ENCODE results near the gene PPARA. TPM values are rescaled to one million over a fixed set of nuclear protein-coding genes. Genes with fewer than 3 reads are reported as not detected.

The PPARA gene
- total and polyA plus RNA-seq, 9 of the 15 experiments (the other 6 are each of a cell fraction or from before 2014, with no cell fraction given) = 0.64 to 5.3 (median 3.5) TPM

DNA sequence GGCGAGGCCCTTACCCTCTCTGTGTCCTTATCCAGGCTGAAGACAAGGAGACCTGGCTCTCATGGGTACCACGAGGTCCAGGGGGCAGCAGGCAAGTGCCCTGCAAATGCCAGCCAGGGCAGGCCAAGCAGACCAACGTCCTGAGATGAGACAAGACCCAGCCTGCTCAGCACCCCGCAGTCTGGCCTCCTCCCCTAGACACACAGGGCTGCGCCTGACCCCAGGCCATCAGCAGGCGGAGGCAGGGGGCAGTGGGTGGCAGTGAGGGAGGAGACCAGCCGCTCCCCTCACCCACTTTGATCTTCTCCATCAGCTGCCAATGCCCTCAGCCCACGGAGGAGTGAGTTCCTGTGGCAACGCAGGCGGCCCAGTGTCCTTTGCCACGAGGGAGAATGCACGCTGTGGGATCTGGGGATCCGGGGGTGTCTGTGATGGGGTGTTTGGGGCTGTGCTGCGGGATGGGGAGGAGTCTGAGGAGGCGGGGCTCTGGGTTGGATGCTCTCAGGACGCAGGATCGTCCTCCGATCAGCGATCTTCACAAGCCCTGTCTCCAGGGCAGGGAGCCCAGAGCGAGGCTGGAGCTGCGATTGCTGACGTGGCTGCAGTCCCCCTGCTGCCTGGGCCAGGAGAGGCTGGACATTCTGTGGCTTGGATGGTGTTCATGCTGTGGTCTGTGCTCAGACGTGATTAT lies 30.5 kb upstream of the PPARA start (continued):
- TF ChIP-seq, protein P1, sequence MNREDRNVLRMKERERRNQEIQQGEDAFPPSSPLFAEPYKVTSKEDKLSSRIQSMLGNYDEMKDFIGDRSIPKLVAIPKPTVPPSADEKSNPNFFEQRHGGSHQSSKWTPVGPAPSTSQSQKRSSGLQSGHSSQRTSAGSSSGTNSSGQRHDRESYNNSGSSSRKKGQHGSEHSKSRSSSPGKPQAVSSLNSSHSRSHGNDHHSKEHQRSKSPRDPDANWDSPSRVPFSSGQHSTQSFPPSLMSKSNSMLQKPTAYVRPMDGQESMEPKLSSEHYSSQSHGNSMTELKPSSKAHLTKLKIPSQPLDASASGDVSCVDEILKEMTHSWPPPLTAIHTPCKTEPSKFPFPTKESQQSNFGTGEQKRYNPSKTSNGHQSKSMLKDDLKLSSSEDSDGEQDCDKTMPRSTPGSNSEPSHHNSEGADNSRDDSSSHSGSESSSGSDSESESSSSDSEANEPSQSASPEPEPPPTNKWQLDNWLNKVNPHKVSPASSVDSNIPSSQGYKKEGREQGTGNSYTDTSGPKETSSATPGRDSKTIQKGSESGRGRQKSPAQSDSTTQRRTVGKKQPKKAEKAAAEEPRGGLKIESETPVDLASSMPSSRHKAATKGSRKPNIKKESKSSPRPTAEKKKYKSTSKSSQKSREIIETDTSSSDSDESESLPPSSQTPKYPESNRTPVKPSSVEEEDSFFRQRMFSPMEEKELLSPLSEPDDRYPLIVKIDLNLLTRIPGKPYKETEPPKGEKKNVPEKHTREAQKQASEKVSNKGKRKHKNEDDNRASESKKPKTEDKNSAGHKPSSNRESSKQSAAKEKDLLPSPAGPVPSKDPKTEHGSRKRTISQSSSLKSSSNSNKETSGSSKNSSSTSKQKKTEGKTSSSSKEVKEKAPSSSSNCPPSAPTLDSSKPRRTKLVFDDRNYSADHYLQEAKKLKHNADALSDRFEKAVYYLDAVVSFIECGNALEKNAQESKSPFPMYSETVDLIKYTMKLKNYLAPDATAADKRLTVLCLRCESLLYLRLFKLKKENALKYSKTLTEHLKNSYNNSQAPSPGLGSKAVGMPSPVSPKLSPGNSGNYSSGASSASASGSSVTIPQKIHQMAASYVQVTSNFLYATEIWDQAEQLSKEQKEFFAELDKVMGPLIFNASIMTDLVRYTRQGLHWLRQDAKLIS (CRISPR knock-in tag; IDR thresholded peaks at IDR 0.05) = no peak
- TF ChIP-seq HNRNPL (IDR thresholded peaks at IDR 0.05; ENCODE audit: low read depth, low read length) = no peak
- 0 out of 2 replicates have a peak, but pooled peaks have one; percentile 34 for TF ChIP-seq MAFK (IDR thresholded peaks at IDR 0.05; ENCODE audit: low read length)
- no peak for TF ChIP-seq TAF9B (IDR thresholded peaks at IDR 0.05; ENCODE audit: partially characterized antibody)
- TF ChIP-seq EP400 (IDR thresholded peaks at IDR 0.05) = peak; percentile 68
- TF ChIP-seq HDAC2 (IDR thresholded peaks at IDR 0.05) = no peak
- no peak for TF ChIP-seq NR2C1 (IDR thresholded peaks at IDR 0.05)
- TF ChIP-seq NR2C1 (tag; IDR thresholded peaks at IDR 0.05) = no peak
- no peak for TF ChIP-seq MCM2 (IDR thresholded peaks at IDR 0.05; ENCODE audit: low read depth)
- TF ChIP-seq, protein P2, sequence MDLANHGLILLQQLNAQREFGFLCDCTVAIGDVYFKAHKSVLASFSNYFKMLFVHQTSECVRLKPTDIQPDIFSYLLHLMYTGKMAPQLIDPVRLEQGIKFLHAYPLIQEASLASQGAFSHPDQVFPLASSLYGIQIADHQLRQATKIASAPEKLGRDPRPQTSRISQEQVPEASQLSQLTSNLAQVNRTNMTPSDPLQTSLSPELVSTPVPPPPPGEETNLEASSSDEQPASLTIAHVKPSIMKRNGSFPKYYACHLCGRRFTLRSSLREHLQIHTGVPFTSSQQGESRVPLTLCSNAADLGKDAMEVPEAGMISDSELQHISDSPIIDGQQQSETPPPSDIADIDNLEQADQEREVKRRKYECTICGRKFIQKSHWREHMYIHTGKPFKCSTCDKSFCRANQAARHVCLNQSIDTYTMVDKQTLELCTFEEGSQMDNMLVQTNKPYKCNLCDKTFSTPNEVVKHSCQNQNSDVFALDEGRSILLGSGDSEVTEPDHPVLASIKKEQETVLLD (IDR thresholded peaks at IDR 0.05) = no peak
- TF ChIP-seq ZNF780A (CRISPR knock-in tag; IDR thresholded peaks at IDR 0.05) = no peak
- 0 out of 2 replicates have a peak, but pooled peaks have one; percentile 2 for TF ChIP-seq ATF1 (CRISPR knock-in tag; IDR thresholded peaks at IDR 0.05)
- peak; percentile 19; the same call in 1 of the 2 replicates for TF ChIP-seq ATF1 (tag; IDR thresholded peaks at IDR 0.05)
- TF ChIP-seq ZNF316 (IDR thresholded peaks at IDR 0.05) = peak; percentile 18; the same call in 1 of the 2 replicates
- no peak for TF ChIP-seq MTF1 (CRISPR knock-in tag; IDR thresholded peaks at IDR 0.05; ENCODE audit: borderline replicate concordance)
- TF ChIP-seq, protein P3, sequence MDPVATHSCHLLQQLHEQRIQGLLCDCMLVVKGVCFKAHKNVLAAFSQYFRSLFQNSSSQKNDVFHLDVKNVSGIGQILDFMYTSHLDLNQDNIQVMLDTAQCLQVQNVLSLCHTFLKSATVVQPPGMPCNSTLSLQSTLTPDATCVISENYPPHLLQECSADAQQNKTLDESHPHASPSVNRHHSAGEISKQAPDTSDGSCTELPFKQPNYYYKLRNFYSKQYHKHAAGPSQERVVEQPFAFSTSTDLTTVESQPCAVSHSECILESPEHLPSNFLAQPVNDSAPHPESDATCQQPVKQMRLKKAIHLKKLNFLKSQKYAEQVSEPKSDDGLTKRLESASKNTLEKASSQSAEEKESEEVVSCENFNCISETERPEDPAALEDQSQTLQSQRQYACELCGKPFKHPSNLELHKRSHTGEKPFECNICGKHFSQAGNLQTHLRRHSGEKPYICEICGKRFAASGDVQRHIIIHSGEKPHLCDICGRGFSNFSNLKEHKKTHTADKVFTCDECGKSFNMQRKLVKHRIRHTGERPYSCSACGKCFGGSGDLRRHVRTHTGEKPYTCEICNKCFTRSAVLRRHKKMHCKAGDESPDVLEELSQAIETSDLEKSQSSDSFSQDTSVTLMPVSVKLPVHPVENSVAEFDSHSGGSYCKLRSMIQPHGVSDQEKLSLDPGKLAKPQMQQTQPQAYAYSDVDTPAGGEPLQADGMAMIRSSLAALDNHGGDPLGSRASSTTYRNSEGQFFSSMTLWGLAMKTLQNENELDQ (CRISPR knock-in tag; IDR thresholded peaks at IDR 0.05; ENCODE audit: borderline replicate concordance) = no peak
- no peak for TF ChIP-seq TAL1 (IDR thresholded peaks at IDR 0.05)

Data from K562 (cell line).